HEK293 (cell line): ENCODE data around the gene RPL26.

ENCODE experiments used
- CTCF ChIA-PET: fragments of 350-600 bp; formaldehyde crosslinking; extraction: SDS; loops from one replicate; lab custom pipeline; 2021; ENCODE audit warnings: antibody characterized with exemption; lab: Yijun Ruan, JAX
- POLR2A ChIA-PET: fragments of 300-600 bp; formaldehyde crosslinking; extraction: SDS; loops from one replicate; lab custom pipeline; 2020; ENCODE audit warnings: antibody characterized with exemption, inconsistent platforms; lab: Yijun Ruan, JAX
- H3K27ac ChIP-seq: fragments of 200-500 bp; sonication (Bioruptor generic); 2 replicates; pipeline ENCODE4 v1.5.1; 2014; ENCODE audit warnings: low read depth, low read length, control low read depth, inconsistent platforms; ENCODE audit errors: extremely low read depth
- H3K36me3 ChIP-seq, 2 experiments: fragments of 200-500 bp in 1 of 2; sonication (Bioruptor generic) in 1 of 2; 1 replicate in 1 of 2; 2 replicates in 1 of 2; pipeline ENCODE4 v1.5.1; 2014 to 2017; ENCODE audit warnings: inconsistent platforms in 2 of 2, low read length in 2 of 2; ENCODE audit not compliant: control insufficient read depth in 2 of 2, insufficient read depth in 1 of 2
- H3K4me1 ChIP-seq: fragments of 200-500 bp; sonication (Bioruptor generic); 2 replicates; pipeline ENCODE4 v1.5.1; 2014; ENCODE audit warnings: mild to moderate bottlenecking, low read length, inconsistent platforms; ENCODE audit not compliant: control insufficient read depth, insufficient read depth
- H3K4me3 ChIP-seq: 2 replicates; pipeline ENCODE4 v1.5.1; 2011; ENCODE audit warnings: low read depth, mild to moderate bottlenecking, control low read depth, low read length, moderate library complexity
- H3K9me3 ChIP-seq: fragments of 200-500 bp; sonication (Bioruptor generic); 2 replicates; pipeline ENCODE4 v1.5.1; 2014; ENCODE audit warnings: low read depth, low read length, inconsistent platforms; ENCODE audit not compliant: control insufficient read depth, insufficient read depth
- BCL6B ChIP-seq: fragments of 450-650 bp; formaldehyde crosslinking; IDR thresholded peaks from 2 replicates; pipeline ENCODE4 v1.5.1; 2017; ENCODE audit warnings: missing biosample characterization, missing genetic modification characterization
- IKZF3 ChIP-seq: fragments of 450-650 bp; IDR thresholded peaks from 2 replicates; pipeline ENCODE4 v1.5.0; 2018; ENCODE audit warnings: missing biosample characterization, mild to moderate bottlenecking, missing genetic modification characterization, moderate library complexity
- PATZ1 ChIP-seq: fragments of 450-650 bp; formaldehyde crosslinking; IDR thresholded peaks from 2 replicates; pipeline ENCODE4 v1.5.1; 2016; ENCODE audit warnings: missing biosample characterization, missing genetic modification characterization
- PBX3 ChIP-seq: sonication (generic); formaldehyde crosslinking; IDR thresholded peaks from 2 replicates; pipeline ENCODE4 v1.8.1; 2022; ENCODE audit warnings: mild to moderate bottlenecking, moderate library complexity, missing genetic modification reagents
- PRDM4 ChIP-seq: fragments of 450-650 bp; formaldehyde crosslinking; IDR thresholded peaks from 2 replicates; pipeline ENCODE4 v1.5.1; 2017; ENCODE audit warnings: missing biosample characterization, missing genetic modification characterization
- PRDM6 ChIP-seq: fragments of 450-650 bp; formaldehyde crosslinking; IDR thresholded peaks from 2 replicates; pipeline ENCODE4 v1.5.1; 2017; ENCODE audit warnings: missing biosample characterization, missing genetic modification characterization
- TRIM28 ChIP-seq: IDR thresholded peaks from 2 replicates; pipeline ENCODE4 v1.6.1; 2011; ENCODE audit warnings: low read length, control low read depth, borderline replicate concordance
- ZFP3 ChIP-seq: fragments of 450-650 bp; formaldehyde crosslinking; IDR thresholded peaks from 2 replicates; pipeline ENCODE4 v1.5.1; 2016; ENCODE audit warnings: low read depth, missing biosample characterization, missing genetic modification characterization
- ZNF174 ChIP-seq: fragments of 450-650 bp; formaldehyde crosslinking; IDR thresholded peaks from 2 replicates; pipeline ENCODE4 v1.5.0; 2017; ENCODE audit warnings: missing biosample characterization, mild to moderate bottlenecking, missing genetic modification characterization
- ZNF37A ChIP-seq: fragments of 450-650 bp; IDR thresholded peaks from 2 replicates; pipeline ENCODE4 v1.5.1; 2018; ENCODE audit warnings: missing biosample characterization, missing genetic modification characterization
- ZNF398 ChIP-seq: fragments of 450-650 bp; formaldehyde crosslinking; IDR thresholded peaks from 2 replicates; pipeline ENCODE4 v1.5.1; 2017; ENCODE audit warnings: missing biosample characterization, missing genetic modification characterization
- ZNF501 ChIP-seq: fragments of 450-650 bp; formaldehyde crosslinking; IDR thresholded peaks from 2 replicates; pipeline ENCODE4 v1.5.1; 2016; ENCODE audit warnings: missing biosample characterization, missing genetic modification characterization
- ZNF558 ChIP-seq: fragments of 450-650 bp; formaldehyde crosslinking; IDR thresholded peaks from 2 replicates; pipeline ENCODE4 v1.5.1; 2016; ENCODE audit warnings: missing biosample characterization, missing genetic modification characterization
- ZNF585B ChIP-seq: fragments of 450-650 bp; formaldehyde crosslinking; IDR thresholded peaks from 2 replicates; pipeline ENCODE4 v1.5.1; 2016; ENCODE audit warnings: missing biosample characterization, missing genetic modification characterization
- ZNF645 ChIP-seq: fragments of 450-650 bp; formaldehyde crosslinking; IDR thresholded peaks from 2 replicates; pipeline ENCODE4; 2016; ENCODE audit warnings: missing biosample characterization, missing genetic modification characterization
- ZNF692 ChIP-seq: fragments of 450-650 bp; formaldehyde crosslinking; IDR thresholded peaks from 2 replicates; pipeline ENCODE4 v1.5.1; 2016; ENCODE audit warnings: missing biosample characterization, missing genetic modification characterization
- ZNF768 ChIP-seq: fragments of 450-650 bp; formaldehyde crosslinking; IDR thresholded peaks from 2 replicates; pipeline ENCODE4 v1.5.1; 2018; ENCODE audit warnings: missing biosample characterization, mild to moderate bottlenecking, missing genetic modification characterization
- ZNF785 ChIP-seq: fragments of 450-650 bp; formaldehyde crosslinking; IDR thresholded peaks from 2 replicates; pipeline ENCODE4 v1.5.1; 2016; ENCODE audit warnings: missing biosample characterization, missing genetic modification characterization
- ZNF792 ChIP-seq: fragments of 450-650 bp; formaldehyde crosslinking; IDR thresholded peaks from 2 replicates; pipeline ENCODE4 v1.5.1; 2016; ENCODE audit warnings: missing biosample characterization, missing genetic modification characterization

The RPL26 gene

GRCh38 chr17:8408371-8408770 is 25.4 kb upstream of the RPL26 start (continued):
- TF ChIP-seq ZNF768 (tag by site-specific recombination) (no peak), PRDM6 (tag by site-specific recombination) (no peak), IKZF3 (tag by site-specific recombination) (no peak), ZNF692 (no peak), ZNF37A (tag by site-specific recombination) (no peak), ZNF785 (tag by site-specific recombination) (no peak), ZNF174 (tag by site-specific recombination) (no peak), PRDM4 (tag by site-specific recombination) (no peak), ZNF398 (tag by site-specific recombination) (no peak), ZNF501 (tag by site-specific recombination) (no peak), ZNF585B (tag by site-specific recombination) (no peak)

- CTCF ChIA-PET: no interaction called here
- Histone ChIP-seq H3K4me1 (no peaks in the 10 kb centered on the region), H3K9me3 (no peaks in the 10 kb centered on the region), H3K36me3 (no peaks in the 10 kb centered on the region), H3K4me3 (no peak overlapping the region), H3K27ac (no peak overlapping the region)
- POLR2A ChIA-PET: interaction anchor here (0.6 to 1.2 kb wide), 5 partner anchors 20 to 610 kb away, joined by 3 to 4 read pairs (median 4); no protein-coding TSS in a partner anchor
- TF ChIP-seq PATZ1 (no peak), PBX3 (CRISPR knock-in tag) (no peak), ZNF558 (tag by site-specific recombination) (no peak), ZFP3 (tag by site-specific recombination) (no peak), ZNF645 (tag by site-specific recombination) (no peak), BCL6B (tag by site-specific recombination) (no peak), ZNF792 (tag by site-specific recombination) (no peak), ZNF768 (tag by site-specific recombination) (no peak), TRIM28 (no peak)
These were observed 23.2 kb upstream of the RPL26 start for GRCh38 chr17:8406174-8406573.
